PC-9 (cell line): ENCODE results near the gene USP33. TPM values are rescaled to one million over a fixed set of nuclear protein-coding genes. Genes with fewer than 3 reads are reported as not detected.

Experiments used
- BruUV-seq: library from RNA; stranded (reverse); fragments of 400-500 nt; replicated peaks from 2 replicates; lab custom pipeline; 2021; lab: Mats Ljungman, UMichigan
- CTCF ChIA-PET: fragments of 300-600 bp; sonication (Branson Sonifier 250); formaldehyde crosslinking; loops from one replicate; lab custom pipeline; 2022; ENCODE audit warnings: antibody characterized with exemption; lab: Charles Lee
- POLR2A ChIA-PET: fragments of 300-600 bp; sonication (Branson Sonifier 250); formaldehyde crosslinking; loops from one replicate; lab custom pipeline; 2022; ENCODE audit warnings: antibody characterized with exemption; ENCODE audit not compliant: unreplicated experiment; lab: Charles Lee
- DNase-seq, 2 experiments: peaks; one replicate each; pipeline versions ENCODE4 v3.0.0 to v3.0.0-alpha.2; 2015 to 2022; ENCODE audit warnings: mixed read lengths in 1 of 2
- H2AFZ ChIP-seq: fragments of 200-600 bp; sonication (generic); 2 replicates; pipeline ENCODE4 v1.8.1; 2017; ENCODE audit warnings: antibody characterized with exemption
- H3F3A ChIP-seq: fragments of 200-600 bp; sonication (generic); 2 replicates; pipeline ENCODE4 v1.8.1; 2017; ENCODE audit warnings: antibody characterized with exemption, mild to moderate bottlenecking, low read depth; ENCODE audit not compliant: insufficient read depth
- H3K27ac ChIP-seq: fragments of 200-600 bp; sonication (generic); 2 replicates; pipeline ENCODE4 v1.6.1; 2016; ENCODE audit warnings: mixed run types
- H3K27me3 ChIP-seq: fragments of 200-600 bp; sonication (generic); 2 replicates; pipeline ENCODE4 v1.6.1; 2016; ENCODE audit warnings: low read depth, mixed run types; ENCODE audit not compliant: insufficient read depth
- H3K36me3 ChIP-seq: fragments of 200-600 bp; sonication (generic); 2 replicates; pipeline ENCODE4 v1.6.1; 2016; ENCODE audit warnings: low read depth, mixed run types
- H3K4me1 ChIP-seq: fragments of 200-600 bp; sonication (generic); replicated peaks from 2 replicates; pipeline ENCODE4 v1.6.1; 2016; ENCODE audit warnings: mixed run types; ENCODE audit not compliant: insufficient read depth
- H3K4me2 ChIP-seq: fragments of 200-600 bp; sonication (generic); 2 replicates; pipeline ENCODE4 v1.6.1; 2017; ENCODE audit warnings: mixed run types
- H3K4me3 ChIP-seq: fragments of 200-600 bp; sonication (generic); 2 replicates; pipeline ENCODE4 v1.6.1; 2016; ENCODE audit warnings: mixed run types
- H3K79me2 ChIP-seq: fragments of 200-600 bp; sonication (generic); 2 replicates; pipeline ENCODE4 v1.6.1; 2017; ENCODE audit warnings: low read depth, mixed run types
- H3K9me2 ChIP-seq: fragments of 200-600 bp; sonication (generic); 2 replicates; pipeline ENCODE4 v1.8.1; 2017; ENCODE audit warnings: mild to moderate bottlenecking; ENCODE audit not compliant: insufficient read depth
- H3K9me3 ChIP-seq: fragments of 200-600 bp; sonication (generic); 2 replicates; pipeline ENCODE4 v1.8.1; 2016; ENCODE audit warnings: low read depth; ENCODE audit not compliant: insufficient read depth
- H4K20me1 ChIP-seq: fragments of 200-600 bp; sonication (generic); 2 replicates; pipeline ENCODE4 v1.8.1; 2017; ENCODE audit not compliant: insufficient read depth
- CTCF ChIP-seq: fragments of 200-600 bp; sonication (generic); conservative IDR thresholded peaks from 2 replicates; pipeline ENCODE4 v1.6.1; 2017; ENCODE audit warnings: mixed run types, antibody characterized with exemption, mild to moderate bottlenecking, moderate library complexity
- EZH2 ChIP-seq: fragments of 200-600 bp; sonication (generic); IDR thresholded peaks from 2 replicates; pipeline ENCODE4 v1.8.0; 2017; ENCODE audit warnings: antibody characterized with exemption, low read depth
- intact Hi-C: fragments of 100-400 bp; cut with micrococcal nuclease; formaldehyde crosslinking; loops from one replicate; pipeline ENCODE4 v1.10.0; 2022; ENCODE audit not compliant: unreplicated experiment
- total RNA-seq: library from RNA; stranded (reverse); gene quantifications from 2 replicates; pipeline ENCODE4 v1.2.3, GENCODE V29; 2021

USP33 gene
- total RNA-seq, 1 experiment from 2014 or later = 59.1 TPM

GRCh38 chr1:77655431-77655974 lies 104.1 kb downstream of the USP33 start:
- no peak overlapping the region for H3K4me3 ChIP-seq
- no peak overlapping the region for H3K4me2 ChIP-seq
- DNase-seq = no peak
- peaks cover 14% of the 10 kb centered on the region; the same call in 1 of the 2 replicates for H3F3A ChIP-seq
- no peaks in the 10 kb centered on the region for H3K9me2 ChIP-seq
- no peaks in the 10 kb centered on the region for H3K4me1 ChIP-seq
- no peak for TF ChIP-seq EZH2
- peaks cover 100% of the 10 kb centered on the region for H3K79me2 ChIP-seq
- H3K36me3 ChIP-seq = no peaks in the 10 kb centered on the region
- no peaks in the 10 kb centered on the region for H3K27me3 ChIP-seq
- H2AFZ ChIP-seq = no peak overlapping the region
- no TSS peak for BruUV-seq
- CTCF ChIA-PET = no interaction called here
- H4K20me1 ChIP-seq = peaks cover 85% of the 10 kb centered on the region
- intact Hi-C loops = no loop called here
- no peak overlapping the region for H3K27ac ChIP-seq
- H3K9me3 ChIP-seq = no peaks in the 10 kb centered on the region; the same call in 1 of the 2 replicates
- POLR2A ChIA-PET = no interaction called here

GRCh38 chr1:77652970-77653516 lies 106.6 kb downstream of the USP33 start:
- no peak for DNase-seq
- CTCF ChIA-PET = no interaction called here
- H3K4me3 ChIP-seq = no peak overlapping the region
- H2AFZ ChIP-seq = no peak overlapping the region
- peaks cover 100% of the 10 kb centered on the region for H3K79me2 ChIP-seq
- peaks cover 89% of the 10 kb centered on the region for H4K20me1 ChIP-seq
- peaks cover 14% of the 10 kb centered on the region; the same call in 1 of the 2 replicates for H3F3A ChIP-seq
- no peaks in the 10 kb centered on the region for H3K4me1 ChIP-seq
- POLR2A ChIA-PET = no interaction called here
- no peak overlapping the region for H3K27ac ChIP-seq
- TF ChIP-seq CTCF (no peak), EZH2 (no peak)
- no peaks in the 10 kb centered on the region for H3K27me3 ChIP-seq
- H3K4me2 ChIP-seq = no peak overlapping the region
- intact Hi-C loops = no loop called here
- H3K9me3 ChIP-seq = no peaks in the 10 kb centered on the region; the same call in 1 of the 2 replicates
- BruUV-seq = no TSS peak
- no peaks in the 10 kb centered on the region for H3K9me2 ChIP-seq
- 0 out of 2 replicates have a peak, but pooled peaks cover 9% of the 10 kb centered on the region for H3K36me3 ChIP-seq

GRCh38 chr1:77652268-77652667 lies 107.4 kb downstream of the USP33 start:
- Histone ChIP-seq H3K9me3 (no peaks in the 10 kb centered on the region; the same call in 1 of the 2 replicates), H3K9me2 (no peaks in the 10 kb centered on the region), H3K27ac (no peak overlapping the region), H2AFZ (no peak overlapping the region), H3F3A (peaks cover 12% of the 10 kb centered on the region; the same call in 1 of the 2 replicates), H3K4me1 (no peaks in the 10 kb centered on the region), H3K36me3 (0 out of 2 replicates have a peak, but pooled peaks cover 9% of the 10 kb centered on the region), H3K79me2 (peaks cover 100% of the 10 kb centered on the region), H3K27me3 (no peaks in the 10 kb centered on the region), H4K20me1 (peaks cover 87% of the 10 kb centered on the region), H3K4me2 (no peak overlapping the region), H3K4me3 (no peak overlapping the region)
- CTCF ChIA-PET = no interaction called here
- TF ChIP-seq EZH2 (no peak), CTCF (no peak)
- DNase-seq = no peak
- intact Hi-C loops = no loop called here
- BruUV-seq = no TSS peak
- POLR2A ChIA-PET = no interaction called here
